Natural killer cell (primary cell): Measurements from ENCODE around the gene C19orf85. TPM values are rescaled to one million over a fixed set of nuclear protein-coding genes. Genes with fewer than 3 reads are reported as not detected.
A peak's percentile ranks its signal among the peaks of the same experiment; 100 is the strongest.

ENCODE experiments used
- ATAC-seq, 3 donors: fragments of 150-1000 bp in 2 of 3; fragments of 200-7000 bp in 1 of 3; cut with Tn5 transposase; 1 replicate in 1 of 3; 2 replicates in 2 of 3; pipeline ENCODE4 v1.10.0; 2021; ENCODE audit warnings: mild to moderate bottlenecking in 2 of 3, moderate library complexity in 2 of 3
- DNase-seq, 2 donors: peaks; one replicate each; pipeline versions ENCODE4 v3.0.0 to v3.0.0-alpha.2; 2013 to 2021; ENCODE audit warnings: mixed read lengths in 1 of 2
- H3K27ac ChIP-seq: one replicate; pipeline ENCODE4 v1.5.1; 2013; ENCODE audit warnings: mild to moderate bottlenecking, low read length
- H3K27me3 ChIP-seq: one replicate; pipeline ENCODE4 v1.6.1; 2013; ENCODE audit warnings: low read length; ENCODE audit not compliant: control insufficient read depth, insufficient read depth
- H3K36me3 ChIP-seq: one replicate; pipeline ENCODE4 v1.6.1; 2013; ENCODE audit warnings: low read length; ENCODE audit not compliant: control insufficient read depth, insufficient read depth
- H3K4me1 ChIP-seq: one replicate; pipeline ENCODE4 v1.6.1; 2013; ENCODE audit warnings: low read length; ENCODE audit not compliant: control insufficient read depth, insufficient read depth
- H3K4me3 ChIP-seq: one replicate; pipeline ENCODE4 v1.5.1; 2013; ENCODE audit warnings: low read length
- H3K9me3 ChIP-seq: one replicate; pipeline ENCODE4 v1.6.1; 2013; ENCODE audit warnings: low read length; ENCODE audit not compliant: control insufficient read depth, insufficient read depth
- H3K27ac Mint-ChIP-seq, 2 donors: one replicate each; pipeline ENCODE4 v1.8.0; 2022; ENCODE audit warnings: mild to moderate bottlenecking in 2 of 2, mixed read lengths in 2 of 2, moderate library complexity in 1 of 2
- H3K27me3 Mint-ChIP-seq, 2 donors: one replicate each; pipeline ENCODE4 v1.8.0; 2022; ENCODE audit warnings: low read depth in 2 of 2, mixed read lengths in 2 of 2
- H3K36me3 Mint-ChIP-seq: one replicate; pipeline ENCODE4 v1.8.0; 2022; ENCODE audit warnings: mixed read lengths
- H3K4me1 Mint-ChIP-seq, 2 donors: one replicate each; pipeline ENCODE4 v1.8.0; 2022; ENCODE audit warnings: mixed read lengths in 2 of 2
- H3K4me3 Mint-ChIP-seq: one replicate; pipeline ENCODE4 v1.8.0; 2022; ENCODE audit warnings: mild to moderate bottlenecking, moderate library complexity, mixed read lengths
- H3K9me3 Mint-ChIP-seq, 2 donors: one replicate each; pipeline ENCODE4 v1.8.0; 2022; ENCODE audit warnings: mixed read lengths in 2 of 2
- CTCF ChIP-seq: fragments of 200-600 bp; IDR thresholded peaks from one replicate; pipeline ENCODE4 v1.8.0; 2022; ENCODE audit warnings: antibody characterized with exemption
- WGBS: methylation state at CpG from one replicate; pipeline ENCODE4 v1.1.7; 2013; ENCODE audit warnings: missing lambda C conversion rate; ENCODE audit not compliant: insufficient coverage; 5-methylcytosine and 5-hydroxymethylcytosine counted together
- intact Hi-C: fragments of 100-400 bp; cut with micrococcal nuclease; formaldehyde crosslinking; loops from one replicate; pipeline ENCODE4 v1.14.2; 2022
- total RNA-seq, 4 donors: library from RNA; stranded (reverse); fragments of 120-200 nt in 1 of 4; gene quantifications; one replicate each; pipeline versions ENCODE4 v1.2.3 to v1.2.4, GENCODE V29; 2013 to 2022

C19orf85 gene
- total RNA-seq, 3 donors from 2014 or later (not counting 1 experiment from before 2014, with no cell fraction given) = not detected

- H3K9me3 ChIP-seq = no peaks in the 10 kb centered on the region
- no peaks in the 10 kb centered on the region for H3K36me3 Mint-ChIP-seq
- no peak overlapping the region for H3K27ac Mint-ChIP-seq
- DNase-seq (peak in 1 of 2 donors; percentile 66), ATAC-seq (peak; percentile 52 to 71 (median 53))
- no peak for TF ChIP-seq CTCF
- peaks cover 23% of the 10 kb centered on the region for H3K27me3 ChIP-seq
- H3K27ac ChIP-seq = no peak overlapping the region
- H3K4me1 ChIP-seq = peaks cover 12% of the 10 kb centered on the region
- peaks cover 0 to 17% of the 10 kb centered on the region in 2 donors for H3K4me1 Mint-ChIP-seq
- no peak overlapping the region for H3K4me3 ChIP-seq
- H3K27me3 Mint-ChIP-seq = peaks cover 8 to 26% of the 10 kb centered on the region in 2 donors
- peak overlapping the region; percentile 9 for H3K4me3 Mint-ChIP-seq
- intact Hi-C loops = no loop called here
- 29% methylated on average over 32 of the region's 34 CpGs for WGBS
- no peaks in the 10 kb centered on the region for H3K36me3 ChIP-seq
- no peaks in the 10 kb centered on the region for H3K9me3 Mint-ChIP-seq
Measured at GRCh38 chr19:55452749-55453346, 11.7 kb downstream of the C19orf85 start.

- Histone ChIP-seq H3K9me3 (no peaks in the 10 kb centered on the region), H3K4me3 (no peak overlapping the region), H3K27ac (no peak overlapping the region), H3K27me3 (peaks cover 23% of the 10 kb centered on the region), H3K36me3 (no peaks in the 10 kb centered on the region), H3K4me1 (peaks cover 12% of the 10 kb centered on the region)
- Mint-ChIP-seq H3K27me3 (peaks cover 8 to 26% of the 10 kb centered on the region in 2 donors), H3K4me1 (peaks cover 0 to 17% of the 10 kb centered on the region in 2 donors), H3K27ac (peak overlapping the region in 1 of 2 donors; percentile 70), H3K9me3 (no peaks in the 10 kb centered on the region), H3K36me3 (no peaks in the 10 kb centered on the region), H3K4me3 (no peak overlapping the region)
- no peak for TF ChIP-seq CTCF
- ATAC-seq = peak in 1 of 3 donors; percentile 28
- intact Hi-C loops = no loop called here
- DNase-seq = peak in 1 of 2 donors; percentile 65
- 3% methylated on average over 54 of the region's 57 CpGs for WGBS
Measured at GRCh38 chr19:55451965-55452748, 12.4 kb downstream of the C19orf85 start.

- DNase-seq (peak in 1 of 2 donors; percentile 57), ATAC-seq (peak in 2 of 3 donors; percentile 49 to 58)
- no peak overlapping the region for H3K4me3 Mint-ChIP-seq
Measured at GRCh38 chr19:55451163-55451964, 13.2 kb downstream of the C19orf85 start.

More at GRCh38 chr19:55451163-55451964, 13.2 kb downstream of the C19orf85 start:
- Histone ChIP-seq H3K4me3 (no peak overlapping the region), H3K36me3 (no peaks in the 10 kb centered on the region), H3K27ac (no peak overlapping the region), H3K9me3 (no peaks in the 10 kb centered on the region), H3K27me3 (peaks cover 25% of the 10 kb centered on the region), H3K4me1 (peaks cover 12% of the 10 kb centered on the region)
- Mint-ChIP-seq H3K27ac (peak overlapping the region in 1 of 2 donors; percentile 82), H3K4me1 (peaks cover 0 to 17% of the 10 kb centered on the region in 2 donors), H3K9me3 (no peaks in the 10 kb centered on the region), H3K27me3 (peaks cover 8 to 26% of the 10 kb centered on the region in 2 donors), H3K36me3 (no peaks in the 10 kb centered on the region)
- intact Hi-C loops = no loop called here
- WGBS = 1% methylated on average over 77 of the region's 80 CpGs
- no peak for TF ChIP-seq CTCF
